HFFc6 (cell line): Measurements from ENCODE around the gene UBQLN4. TPM values are rescaled to one million over a fixed set of nuclear protein-coding genes. Genes with fewer than 3 reads are reported as not detected.

Source experiments
- DNase-seq: peaks from one replicate; pipeline ENCODE4 v3.0.0-alpha.2; 2018
- H3K27ac Mint-ChIP-seq: 2 replicates; pipeline ENCODE4 v1.8.0; 2020; ENCODE audit warnings: mild to moderate bottlenecking, mixed read lengths
- H3K27me3 Mint-ChIP-seq: 2 replicates; pipeline ENCODE4 v1.8.0; 2021; ENCODE audit warnings: mild to moderate bottlenecking, moderate library complexity, mixed read lengths; ENCODE audit not compliant: insufficient read depth
- H3K36me3 Mint-ChIP-seq: 2 replicates; pipeline ENCODE4 v1.8.0; 2021; ENCODE audit warnings: low read depth, mixed read lengths
- H3K4me1 Mint-ChIP-seq: 2 replicates; pipeline ENCODE4 v1.8.0; 2020; ENCODE audit warnings: low read depth, mixed read lengths
- H3K4me3 Mint-ChIP-seq: 2 replicates; pipeline ENCODE4 v1.8.0; 2020; ENCODE audit warnings: mild to moderate bottlenecking, moderate library complexity, mixed read lengths
- H3K9me3 Mint-ChIP-seq: 2 replicates; pipeline ENCODE4 v1.8.0; 2020; ENCODE audit warnings: mild to moderate bottlenecking, mixed read lengths
- CTCF ChIP-seq: fragments of 200-600 bp; sonication (generic); IDR thresholded peaks from 2 replicates; pipeline ENCODE4 v1.5.0; 2021; ENCODE audit warnings: antibody characterized with exemption, mild to moderate bottlenecking
- total RNA-seq, 6 experiments: library from RNA; stranded (reverse); fragmentation: NEBNext Ultra II Directional; extraction: Animal tissue kit (Norgen Biotek cat#: 25700); gene quantifications; 2 replicates in 1 of 6; 3 replicates in 5 of 6; pipeline ENCODE4 v1.2.3, GENCODE V29; 2021

Gene UBQLN4
- total RNA-seq, 6 experiments from 2014 or later = 31.6 to 36.0 (median 32.9) TPM

- Mint-ChIP-seq H3K4me1 (peaks cover 29% of the 10 kb centered on the region), H3K27me3 (peaks cover 3% of the 10 kb centered on the region), H3K27ac (peak overlapping the region; percentile 17), H3K4me3 (peak overlapping the region; percentile 1; the same call in 1 of the 2 replicates), H3K9me3 (no peaks in the 10 kb centered on the region), H3K36me3 (no peaks in the 10 kb centered on the region)
- no peak for DNase-seq
- no peak for TF ChIP-seq CTCF
Measured at GRCh38 chr1:156001021-156001661, 52.5 kb downstream of the UBQLN4 start.

- no peak for DNase-seq
- Mint-ChIP-seq H3K4me3 (no peak overlapping the region), H3K4me1 (peaks cover 22% of the 10 kb centered on the region), H3K36me3 (no peaks in the 10 kb centered on the region), H3K27ac (no peak overlapping the region), H3K27me3 (peaks cover 5% of the 10 kb centered on the region), H3K9me3 (no peaks in the 10 kb centered on the region)
- TF ChIP-seq CTCF = no peak
Measured at GRCh38 chr1:155999964-156000363, 53.6 kb downstream of the UBQLN4 start.

- Mint-ChIP-seq H3K9me3 (no peaks in the 10 kb centered on the region), H3K27me3 (peaks cover 2% of the 10 kb centered on the region; the same call in 1 of the 2 replicates), H3K36me3 (no peaks in the 10 kb centered on the region), H3K4me3 (no peak overlapping the region), H3K27ac (no peak overlapping the region), H3K4me1 (peaks cover 10% of the 10 kb centered on the region)
- no peak for TF ChIP-seq CTCF
- DNase-seq = no peak
Measured at GRCh38 chr1:155996166-155996565, 57.4 kb downstream of the UBQLN4 start.

- no peaks in the 10 kb centered on the region for H3K36me3 Mint-ChIP-seq
- peaks cover 5% of the 10 kb centered on the region for H3K27me3 Mint-ChIP-seq
- no peaks in the 10 kb centered on the region for H3K9me3 Mint-ChIP-seq
- DNase-seq = no peak
- TF ChIP-seq CTCF = no peak
- no peak overlapping the region for H3K4me3 Mint-ChIP-seq
- peaks cover 23% of the 10 kb centered on the region for H3K4me1 Mint-ChIP-seq
- H3K27ac Mint-ChIP-seq = no peak overlapping the region
Measured at GRCh38 chr1:155993595-155993994, 60.0 kb downstream of the UBQLN4 start.

- Mint-ChIP-seq H3K36me3 (no peaks in the 10 kb centered on the region), H3K27me3 (peaks cover 3% of the 10 kb centered on the region), H3K4me3 (no peak overlapping the region), H3K27ac (no peak overlapping the region), H3K9me3 (no peaks in the 10 kb centered on the region), H3K4me1 (peaks cover 24% of the 10 kb centered on the region)
- no peak for DNase-seq
- TF ChIP-seq CTCF = no peak
Measured at GRCh38 chr1:155990005-155990739, 63.4 kb downstream of the UBQLN4 start.
